ENCODE results near the gene TM9SF4.

TM9SF4 gene

DNA sequence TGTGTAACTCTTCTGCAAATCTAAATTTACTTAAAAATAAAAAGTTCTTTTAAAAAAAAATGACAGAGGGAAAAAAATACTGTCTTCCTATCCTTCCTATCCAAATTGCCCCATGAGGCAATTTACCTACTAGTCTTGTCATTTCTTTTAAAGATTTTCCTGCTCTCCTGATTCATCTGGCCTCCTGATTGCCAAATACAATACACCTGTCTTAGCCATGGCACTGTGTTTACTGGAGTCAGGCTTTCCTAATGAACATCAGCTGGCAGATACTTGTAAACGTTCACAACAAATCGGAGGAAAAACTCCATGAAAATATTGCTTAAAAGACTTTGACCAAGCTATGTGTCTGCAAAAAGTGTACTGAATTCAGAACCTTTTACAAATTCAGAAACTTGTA is 21.5 kb downstream of the TM9SF4 start:
- no peak for DNase-seq

DNA sequence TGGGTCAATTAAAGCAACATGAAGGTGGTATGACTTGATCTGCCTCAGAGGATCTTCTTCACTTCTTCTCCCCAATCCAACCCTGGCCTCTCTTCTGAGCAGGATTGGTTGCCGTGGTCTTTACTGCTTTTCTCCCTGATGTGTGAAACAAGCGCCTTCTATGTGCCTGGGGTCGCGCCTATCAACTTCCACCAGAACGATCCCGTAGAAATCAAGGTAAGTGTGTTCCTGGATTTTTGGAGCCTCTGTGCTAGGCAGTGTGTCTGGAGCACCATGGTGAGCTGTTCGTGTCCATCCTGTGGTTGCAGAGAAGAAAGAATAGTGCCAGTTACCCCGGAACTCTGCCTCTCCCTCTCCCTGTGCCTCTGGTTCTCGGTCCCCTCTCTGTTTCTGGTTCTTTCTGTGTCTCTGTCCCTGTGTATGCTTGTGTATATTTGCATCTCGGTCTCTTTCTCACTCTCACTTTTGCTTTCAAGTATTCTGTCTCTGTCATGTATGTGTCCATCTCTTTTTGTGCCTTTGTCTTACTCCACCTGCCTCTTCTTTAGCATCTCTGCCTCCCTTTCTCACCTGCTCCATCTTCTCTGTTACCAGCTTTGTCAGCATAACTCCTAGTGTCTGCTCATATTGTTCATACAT is 23.5 kb downstream of the TM9SF4 start:
- DNase-seq: no peak

DNA sequence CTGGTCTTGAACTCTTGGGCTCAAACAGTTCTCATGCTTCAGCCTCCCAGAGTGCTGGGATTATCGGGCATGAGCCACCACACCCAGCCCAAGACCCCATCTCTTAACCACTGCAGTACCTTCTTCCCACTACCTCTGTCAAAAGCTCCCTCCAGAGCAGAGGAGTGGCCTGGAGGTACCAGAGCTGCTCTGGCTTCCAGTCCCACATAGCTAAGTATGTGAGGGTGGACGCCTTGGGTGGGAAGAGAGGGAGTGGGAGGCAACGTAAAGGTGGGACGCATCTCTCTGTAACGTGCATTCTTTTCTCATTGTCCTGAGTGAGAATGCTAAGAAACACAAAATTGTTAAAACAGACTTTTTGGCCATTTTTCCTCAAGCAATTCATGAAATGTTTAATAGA is 24.5 kb downstream of the TM9SF4 start:
- DNase-seq: no peak

DNA sequence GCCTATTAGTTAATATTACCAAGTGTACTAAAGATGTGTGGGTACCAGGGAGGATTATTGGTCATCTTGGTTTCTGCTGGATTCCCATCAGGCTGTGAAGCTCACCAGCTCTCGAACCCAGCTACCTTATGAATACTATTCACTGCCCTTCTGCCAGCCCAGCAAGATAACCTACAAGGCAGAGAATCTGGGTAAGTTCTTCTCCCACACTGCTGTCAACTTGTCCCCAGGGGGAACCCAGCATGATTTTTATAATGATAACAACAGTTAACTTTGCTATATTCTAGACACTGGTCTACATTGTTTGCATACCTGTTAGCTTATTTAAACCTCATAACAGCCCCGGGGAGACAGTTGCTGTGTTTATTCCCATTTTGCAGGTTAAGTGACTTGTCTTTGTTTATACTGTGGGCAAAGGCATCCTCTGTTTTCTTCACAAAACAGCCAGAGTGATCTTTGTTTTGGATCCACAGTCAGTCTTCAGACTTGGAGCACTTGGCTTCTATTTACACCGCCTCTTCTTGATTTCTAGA is 26.5 kb downstream of the TM9SF4 start:
- DNase-seq: no peak

DNA sequence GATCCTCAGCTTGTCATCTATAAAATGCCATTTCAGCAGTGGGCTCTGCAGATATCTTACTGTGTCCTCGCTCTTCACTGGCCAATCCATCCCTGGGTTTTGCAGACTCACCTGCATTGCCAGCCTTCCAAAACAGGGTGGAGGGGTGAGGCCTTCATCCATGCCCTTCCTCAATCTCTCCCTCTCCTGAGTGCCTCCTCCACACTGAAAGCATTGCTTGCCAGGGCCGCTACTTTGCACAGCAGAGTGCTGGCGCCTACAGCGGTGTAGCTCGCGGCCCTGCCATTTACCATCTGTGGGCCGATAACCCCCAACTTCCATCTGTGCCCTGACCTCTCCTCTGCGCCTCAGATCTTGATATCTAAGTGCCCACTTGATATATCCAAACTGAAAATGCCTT is 29.4 kb downstream of the TM9SF4 start:
- DNase-seq: no peak

DNA sequence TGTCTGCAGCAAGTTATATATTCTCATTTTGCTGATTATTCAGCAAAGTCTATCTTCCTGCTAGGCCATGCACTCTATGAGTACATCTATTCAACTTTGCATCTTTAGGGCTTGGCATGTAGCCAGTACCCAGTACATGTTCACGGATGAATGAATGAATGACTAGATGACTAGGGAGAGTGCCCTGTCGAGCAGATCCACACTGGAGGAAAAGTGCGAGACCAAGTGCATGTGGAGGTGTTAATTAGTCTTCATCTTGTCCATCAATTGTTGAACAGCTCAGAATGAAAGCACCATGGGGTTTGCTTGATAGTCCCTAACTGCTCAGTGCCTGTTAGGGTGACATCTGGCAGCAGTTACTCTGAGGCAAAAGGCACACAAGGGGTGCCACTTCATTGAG is 30.4 kb downstream of the TM9SF4 start:
- DNase-seq: no peak

DNA sequence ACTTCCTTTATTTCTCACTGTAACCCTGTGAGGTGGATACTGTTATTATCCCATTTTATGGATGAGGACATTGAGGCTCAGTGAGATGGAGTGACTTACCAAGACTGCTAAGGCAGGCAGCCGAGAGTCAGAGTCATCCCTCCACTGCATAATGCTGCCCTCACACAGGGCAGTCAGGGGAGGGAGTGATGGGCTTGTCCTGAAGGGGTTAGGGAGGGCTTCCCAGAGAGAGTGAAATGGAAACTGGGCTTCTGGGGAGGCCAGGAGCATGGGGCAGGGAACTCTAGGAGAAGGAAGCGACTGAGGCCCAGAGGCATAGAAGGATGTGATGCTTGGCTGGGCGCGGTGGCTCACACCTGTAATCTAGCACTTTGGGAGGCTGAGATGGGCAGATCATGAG is 31.1 kb downstream of the TM9SF4 start:
- DNase-seq: no peak

DNA sequence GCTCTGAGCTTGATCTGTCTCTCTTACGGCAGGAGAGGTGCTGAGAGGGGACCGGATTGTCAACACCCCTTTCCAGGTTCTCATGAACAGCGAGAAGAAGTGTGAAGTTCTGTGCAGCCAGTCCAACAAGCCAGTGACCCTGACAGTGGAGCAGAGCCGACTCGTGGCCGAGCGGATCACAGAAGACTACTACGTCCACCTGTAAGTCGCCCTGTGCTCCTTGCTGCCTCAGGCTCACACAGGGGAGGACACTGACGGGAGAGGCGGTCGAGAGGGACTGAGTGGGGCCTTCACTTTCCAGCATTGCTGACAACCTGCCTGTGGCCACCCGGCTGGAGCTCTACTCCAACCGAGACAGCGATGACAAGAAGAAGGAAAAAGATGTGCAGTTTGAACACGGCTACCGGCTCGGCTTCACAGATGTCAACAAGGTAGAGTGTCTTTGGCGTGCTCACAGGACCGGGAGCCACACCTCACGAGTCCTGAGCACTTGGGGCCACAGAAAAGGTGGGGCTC is 32.0 kb downstream of the TM9SF4 start:
- DNase-seq: no peak

DNA sequence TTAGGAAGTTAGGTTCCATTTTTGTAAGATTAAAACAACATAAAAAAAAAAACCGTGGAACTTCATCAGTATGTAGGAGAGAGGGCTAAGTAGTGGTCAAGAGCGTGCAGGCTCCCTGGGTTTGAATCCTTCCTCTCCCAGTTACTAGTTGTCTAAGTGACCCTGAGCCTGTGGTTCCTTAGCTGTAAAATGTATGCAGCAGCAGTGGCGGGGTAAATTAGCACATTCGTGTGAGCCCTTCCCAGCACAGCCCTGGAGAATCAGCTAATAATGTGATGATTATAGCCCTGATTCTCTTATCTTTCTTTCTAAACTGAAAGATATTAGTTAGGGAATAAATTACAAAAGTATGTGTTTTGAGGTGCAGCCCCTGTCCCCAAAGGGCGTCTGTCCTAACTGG is 32.6 kb downstream of the TM9SF4 start:
- no peak for DNase-seq

DNA sequence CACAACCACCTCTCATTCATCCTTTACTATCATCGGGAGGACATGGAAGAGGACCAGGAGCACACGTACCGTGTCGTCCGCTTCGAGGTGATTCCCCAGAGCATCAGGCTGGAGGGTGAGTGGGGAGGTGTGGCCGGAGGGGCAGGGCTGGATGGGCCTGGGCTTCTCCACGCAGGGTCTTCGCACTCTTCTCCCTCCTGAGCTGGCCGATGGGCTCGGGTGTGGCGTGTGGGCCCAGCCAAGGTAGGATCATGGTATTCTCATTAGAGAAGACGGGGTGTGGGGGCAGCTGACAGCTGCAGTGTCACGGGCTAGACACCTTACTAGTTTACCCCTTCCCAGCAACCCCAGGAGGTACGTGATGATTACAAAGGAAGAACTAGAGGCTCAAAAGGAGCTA is 33.5 kb downstream of the TM9SF4 start:
- DNase-seq: no peak

DNA sequence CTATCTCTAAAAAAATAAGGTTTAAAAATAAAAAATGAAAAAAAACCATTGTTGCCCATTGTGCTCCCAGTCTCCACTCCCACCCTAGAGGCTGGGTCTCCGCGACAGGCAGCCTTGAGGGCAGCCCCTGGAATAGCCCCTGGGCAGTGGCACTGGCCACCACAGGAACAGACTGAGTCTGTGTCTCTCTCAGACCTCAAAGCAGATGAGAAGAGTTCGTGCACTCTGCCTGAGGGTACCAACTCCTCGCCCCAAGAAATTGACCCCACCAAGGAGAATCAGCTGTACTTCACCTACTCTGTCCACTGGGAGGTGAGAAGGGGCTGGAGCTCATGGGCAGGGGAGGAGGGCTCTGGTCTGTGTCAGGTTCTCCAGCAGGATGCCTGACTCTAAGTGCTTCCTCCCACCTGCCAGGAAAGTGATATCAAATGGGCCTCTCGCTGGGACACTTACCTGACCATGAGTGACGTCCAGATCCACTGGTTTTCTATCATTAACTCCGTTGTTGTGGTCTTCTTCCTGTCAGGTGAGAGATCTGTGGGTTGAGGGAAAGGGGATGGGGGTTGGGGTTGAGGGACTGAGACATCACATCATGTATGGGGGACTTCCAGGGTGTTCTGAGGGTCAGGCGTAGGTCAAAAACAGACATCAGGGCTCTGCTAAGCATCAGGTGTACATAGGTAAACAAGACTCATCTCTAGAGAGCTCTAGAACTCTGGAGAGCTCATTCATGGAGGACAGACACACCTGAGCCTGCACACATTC is 35.6 kb downstream of the TM9SF4 start:
- no peak for DNase-seq

DNA sequence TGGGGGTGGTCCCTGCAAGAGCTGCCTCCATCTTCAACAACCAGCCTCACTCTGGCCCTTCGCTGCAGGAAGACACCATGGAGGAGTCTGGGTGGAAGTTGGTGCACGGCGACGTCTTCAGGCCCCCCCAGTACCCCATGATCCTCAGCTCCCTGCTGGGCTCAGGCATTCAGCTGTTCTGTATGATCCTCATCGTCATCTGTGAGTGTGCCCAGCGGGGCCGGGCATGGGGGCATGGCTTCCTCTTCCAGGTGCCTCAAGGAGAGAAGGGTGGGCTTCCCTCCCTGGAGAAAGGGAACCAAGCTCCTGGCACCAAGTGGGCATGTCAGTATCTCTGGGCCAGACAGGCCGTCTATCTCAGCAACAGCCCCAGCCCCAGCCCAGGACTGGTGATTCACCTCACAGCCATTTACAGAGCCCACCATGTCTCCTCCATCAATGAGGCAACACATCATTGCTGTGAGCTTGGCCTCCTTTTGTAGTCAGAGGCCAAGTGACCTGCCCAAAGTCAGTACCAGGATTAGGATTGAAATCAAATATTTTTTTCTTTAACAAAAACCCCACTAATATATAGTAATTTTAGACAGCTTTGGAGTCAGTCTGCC is 40.2 kb downstream of the TM9SF4 start:
- no peak for DNase-seq

DNA sequence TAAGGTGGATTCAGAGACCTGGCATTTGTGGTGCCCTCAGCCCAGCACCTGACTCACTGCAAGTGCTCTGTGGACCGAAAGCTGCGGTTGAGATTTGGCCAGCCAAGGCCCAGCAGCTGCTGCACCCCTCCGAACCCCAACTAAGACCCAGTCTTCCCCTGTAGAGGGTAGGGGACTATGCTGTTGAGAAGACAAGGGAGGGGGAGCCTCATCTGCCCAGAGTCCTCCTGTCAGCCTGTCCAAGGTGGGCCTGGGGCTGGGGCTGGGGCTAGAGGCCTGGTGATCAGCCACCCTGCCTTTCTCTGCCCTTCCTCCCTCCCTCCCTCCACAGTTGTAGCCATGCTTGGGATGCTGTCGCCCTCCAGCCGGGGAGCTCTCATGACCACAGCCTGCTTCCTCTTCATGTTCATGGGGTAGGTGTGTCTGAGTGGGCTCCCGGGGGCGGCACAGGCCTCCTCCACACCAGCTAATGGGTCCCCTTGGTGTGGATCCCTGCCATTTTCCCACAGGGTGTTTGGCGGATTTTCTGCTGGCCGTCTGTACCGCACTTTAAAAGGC is 40.9 kb downstream of the TM9SF4 start:
- no peak for DNase-seq

DNA sequence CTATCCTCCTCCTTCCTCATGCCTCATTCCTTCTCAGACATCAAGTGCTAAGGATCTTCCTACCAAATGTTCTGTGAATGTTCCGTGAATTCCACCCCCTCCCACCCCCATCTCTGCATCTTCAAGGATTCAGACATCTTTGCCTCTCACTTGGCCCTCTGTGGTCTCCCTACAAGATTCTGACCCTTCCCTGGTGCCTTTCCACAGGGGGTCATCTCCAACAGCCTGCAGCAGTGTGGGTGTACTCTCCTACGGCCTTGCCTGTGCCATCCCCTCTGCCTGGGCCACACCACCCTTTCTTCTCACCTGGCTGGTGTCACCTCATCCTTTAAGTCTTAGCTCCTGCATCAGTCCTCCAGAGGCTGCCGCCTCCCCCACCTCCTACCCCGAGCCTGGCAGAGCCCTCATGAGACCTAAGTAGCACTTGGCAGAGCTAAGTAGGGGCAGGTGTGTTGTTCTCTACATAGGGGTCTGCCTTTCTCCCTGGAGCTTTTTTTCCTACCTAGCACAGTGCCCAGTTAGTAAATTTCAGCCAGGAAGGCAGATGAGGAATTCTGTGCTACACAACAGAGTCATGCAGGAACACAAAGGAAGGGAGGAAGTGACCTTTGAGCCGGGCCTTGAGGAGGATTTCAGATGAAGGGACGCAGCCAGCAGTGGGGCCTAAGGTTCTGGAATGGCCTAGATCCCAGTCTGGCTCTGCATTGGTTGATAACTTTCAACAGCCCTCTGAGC is 43.1 kb downstream of the TM9SF4 start:
- DNase-seq: no peak

DNA sequence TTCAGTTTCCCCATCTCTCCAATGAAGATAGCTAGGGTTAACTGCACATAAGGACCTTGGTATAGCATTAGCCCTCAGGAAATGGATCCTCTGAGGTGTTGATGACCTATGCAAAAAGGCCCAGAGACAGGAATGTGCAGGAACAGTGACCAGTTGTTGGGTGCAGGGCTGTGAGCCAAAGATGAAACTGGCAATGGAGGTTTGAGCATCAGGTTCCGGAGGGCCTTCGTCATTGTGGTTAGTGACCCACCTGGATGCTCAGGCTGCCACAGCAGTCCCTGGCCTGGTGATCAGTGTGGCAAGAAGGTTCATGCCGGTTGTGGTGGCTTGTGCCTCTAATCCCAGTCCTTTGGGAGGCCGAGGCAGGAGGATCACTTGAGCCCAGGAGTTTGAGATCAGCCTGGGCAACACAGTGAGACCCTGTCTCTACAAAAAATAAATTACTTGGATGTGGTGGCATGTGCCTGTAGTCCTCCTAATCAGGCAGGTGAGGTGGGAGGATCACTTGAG is 43.7 kb downstream of the TM9SF4 start:
- no peak for DNase-seq

DNA sequence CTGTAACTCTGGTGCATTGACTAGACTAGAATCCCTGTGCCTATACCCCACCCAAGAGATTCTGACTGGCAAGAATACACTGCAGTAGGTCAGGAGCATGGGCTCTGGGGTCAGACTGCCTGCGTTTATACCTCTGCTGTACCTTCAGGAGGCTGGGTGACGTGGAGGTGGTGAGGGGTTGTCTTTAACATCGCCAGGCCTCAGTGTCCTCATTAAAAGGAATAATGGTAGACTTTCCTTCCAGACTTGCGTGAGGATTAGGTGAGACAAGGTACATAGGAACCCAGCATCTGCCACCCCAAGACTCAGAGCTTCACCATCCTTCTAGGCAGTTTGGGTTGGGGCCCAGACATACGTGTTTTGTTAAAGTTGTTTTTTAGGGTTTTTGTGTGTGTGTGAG is 44.3 kb downstream of the TM9SF4 start:
- no peak for DNase-seq

DNA sequence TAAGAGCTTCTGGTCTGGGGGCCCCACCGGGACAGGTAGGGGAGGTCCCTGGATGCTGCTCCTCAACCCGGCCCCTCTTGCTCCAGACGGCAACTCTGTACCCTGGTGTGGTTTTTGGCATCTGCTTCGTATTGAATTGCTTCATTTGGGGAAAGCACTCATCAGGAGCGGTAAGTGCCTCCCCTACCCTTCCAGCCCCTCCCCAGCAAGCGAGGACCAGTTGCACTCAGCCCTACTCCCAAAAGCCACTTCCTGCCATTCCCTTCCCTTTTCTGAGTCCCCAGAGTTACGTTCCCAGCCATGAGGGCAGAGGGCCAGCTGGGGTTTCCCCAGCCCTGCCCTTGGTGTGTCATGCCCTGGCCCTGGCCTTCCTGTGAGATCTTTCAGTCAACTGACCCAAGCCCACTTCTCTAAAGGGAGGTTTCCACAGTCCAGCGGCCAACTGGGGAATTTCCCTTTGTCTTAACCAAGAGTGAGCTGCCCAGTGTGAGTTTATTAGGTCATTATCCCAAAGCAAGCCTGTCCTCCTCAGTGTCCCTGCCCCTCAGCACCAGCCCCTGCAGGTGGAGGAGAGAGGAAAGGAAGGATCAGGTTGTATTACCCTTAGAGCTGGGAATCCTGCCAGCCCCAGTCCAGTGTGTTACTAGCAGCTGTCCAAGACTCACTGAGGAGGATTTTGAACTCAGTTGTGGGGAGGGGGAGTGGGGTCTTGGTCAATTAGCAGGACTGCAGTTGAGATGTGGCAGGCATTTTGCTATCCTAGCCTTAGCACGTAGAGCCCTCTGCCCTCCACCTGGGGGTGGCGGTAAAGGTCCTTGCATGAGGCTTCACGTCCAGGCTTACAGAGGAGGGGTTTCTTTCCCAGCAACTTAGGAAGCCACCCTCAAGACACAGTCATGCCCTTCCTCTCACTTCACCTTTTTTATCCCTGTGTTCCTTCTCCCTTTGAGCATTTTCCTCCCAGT is 45.8 kb downstream of the TM9SF4 start:
- peak in 10 of 14 donors; percentile 16 to 85 (median 51) for DNase-seq

DNA sequence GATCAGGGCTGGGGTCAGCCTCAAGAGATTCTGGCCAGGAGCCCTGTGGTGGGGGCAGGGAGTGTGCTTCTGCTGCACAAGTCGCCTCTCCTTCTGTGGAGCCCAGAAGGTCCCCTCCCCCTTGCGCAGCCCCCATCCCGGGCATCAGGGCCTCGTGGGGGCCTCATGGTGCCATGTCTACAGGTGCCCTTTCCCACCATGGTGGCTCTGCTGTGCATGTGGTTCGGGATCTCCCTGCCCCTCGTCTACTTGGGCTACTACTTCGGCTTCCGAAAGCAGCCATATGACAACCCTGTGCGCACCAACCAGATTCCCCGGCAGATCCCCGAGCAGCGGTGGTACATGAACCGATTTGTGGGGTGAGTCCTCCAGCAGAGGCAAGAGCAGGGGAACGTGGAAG is 48.1 kb downstream of the TM9SF4 start:
- no peak for DNase-seq

DNA sequence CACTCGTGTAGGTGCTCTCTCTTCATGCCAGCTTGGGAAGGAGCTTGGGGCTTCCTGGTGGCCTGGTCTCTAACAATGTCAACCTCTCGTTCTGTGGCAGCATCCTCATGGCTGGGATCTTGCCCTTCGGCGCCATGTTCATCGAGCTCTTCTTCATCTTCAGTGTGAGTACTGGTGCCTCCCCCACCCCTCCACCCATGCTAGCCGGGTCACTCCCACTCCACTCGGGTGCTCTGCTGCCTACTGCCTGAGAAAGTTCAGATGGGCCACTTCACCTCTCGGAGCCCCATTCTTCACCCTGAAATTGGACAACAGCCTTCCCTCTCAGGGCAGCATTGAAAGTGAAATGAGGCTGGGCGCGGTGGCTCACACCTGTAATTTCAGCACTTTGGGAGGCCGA is 48.8 kb downstream of the TM9SF4 start:
- DNase-seq: no peak

DNA sequence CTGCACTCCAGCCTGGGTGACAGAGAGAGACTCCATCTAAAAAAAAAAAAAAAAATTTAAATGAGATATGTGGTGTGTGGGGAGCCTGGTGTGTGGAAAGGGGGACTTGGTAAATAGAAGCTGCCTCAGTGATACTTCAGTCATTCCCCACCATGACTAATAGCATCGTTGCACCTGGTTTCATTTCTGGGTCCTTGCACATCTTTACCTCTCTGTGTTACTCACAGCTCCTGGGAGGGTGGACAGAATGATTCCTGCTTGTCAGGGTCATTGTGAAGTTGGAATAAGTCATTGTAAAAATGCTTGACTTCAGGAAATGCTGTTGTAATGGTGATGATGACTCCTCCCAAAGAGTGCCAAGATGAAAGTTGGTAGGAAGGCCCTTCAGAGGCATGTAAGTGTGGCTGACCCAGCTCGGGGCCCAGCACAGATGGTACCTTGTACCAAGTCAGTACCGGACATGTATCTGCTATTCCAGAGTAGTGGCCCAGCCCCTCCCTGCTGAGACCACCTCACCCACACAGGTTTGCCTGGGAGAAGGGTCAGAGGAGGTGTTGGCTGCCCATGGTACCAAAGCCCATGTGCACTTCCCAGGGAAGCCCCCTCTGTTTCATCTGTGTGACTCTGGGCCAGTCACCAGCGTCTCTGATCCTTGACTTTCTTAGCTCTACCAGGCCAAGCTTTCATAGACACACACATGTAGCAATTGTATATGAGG is 49.6 kb downstream of the TM9SF4 start:
- DNase-seq: no peak
